PC-9 (cell line): ENCODE data around the gene PKD1L1. TPM values are rescaled to one million over a fixed set of nuclear protein-coding genes. Genes with fewer than 3 reads are reported as not detected.

Source experiments
- BruUV-seq: library from RNA; stranded (reverse); fragments of 400-500 nt; replicated peaks from 2 replicates; lab custom pipeline; 2021; lab: Mats Ljungman, UMichigan
- CTCF ChIA-PET: fragments of 300-600 bp; sonication (Branson Sonifier 250); formaldehyde crosslinking; loops from one replicate; lab custom pipeline; 2022; ENCODE audit warnings: antibody characterized with exemption; lab: Charles Lee
- POLR2A ChIA-PET: fragments of 300-600 bp; sonication (Branson Sonifier 250); formaldehyde crosslinking; loops from one replicate; lab custom pipeline; 2022; ENCODE audit warnings: antibody characterized with exemption; ENCODE audit not compliant: unreplicated experiment; lab: Charles Lee
- DNase-seq, 2 experiments: peaks; one replicate each; pipeline versions ENCODE4 v3.0.0 to v3.0.0-alpha.2; 2015 to 2022; ENCODE audit warnings: mixed read lengths in 1 of 2
- H2AFZ ChIP-seq: fragments of 200-600 bp; sonication (generic); 2 replicates; pipeline ENCODE4 v1.8.1; 2017; ENCODE audit warnings: antibody characterized with exemption
- H3F3A ChIP-seq: fragments of 200-600 bp; sonication (generic); 2 replicates; pipeline ENCODE4 v1.8.1; 2017; ENCODE audit warnings: antibody characterized with exemption, mild to moderate bottlenecking, low read depth; ENCODE audit not compliant: insufficient read depth
- H3K27ac ChIP-seq: fragments of 200-600 bp; sonication (generic); 2 replicates; pipeline ENCODE4 v1.6.1; 2016; ENCODE audit warnings: mixed run types
- H3K27me3 ChIP-seq: fragments of 200-600 bp; sonication (generic); 2 replicates; pipeline ENCODE4 v1.6.1; 2016; ENCODE audit warnings: low read depth, mixed run types; ENCODE audit not compliant: insufficient read depth
- H3K36me3 ChIP-seq: fragments of 200-600 bp; sonication (generic); 2 replicates; pipeline ENCODE4 v1.6.1; 2016; ENCODE audit warnings: low read depth, mixed run types
- H3K4me1 ChIP-seq: fragments of 200-600 bp; sonication (generic); replicated peaks from 2 replicates; pipeline ENCODE4 v1.6.1; 2016; ENCODE audit warnings: mixed run types; ENCODE audit not compliant: insufficient read depth
- H3K4me2 ChIP-seq: fragments of 200-600 bp; sonication (generic); 2 replicates; pipeline ENCODE4 v1.6.1; 2017; ENCODE audit warnings: mixed run types
- H3K4me3 ChIP-seq: fragments of 200-600 bp; sonication (generic); 2 replicates; pipeline ENCODE4 v1.6.1; 2016; ENCODE audit warnings: mixed run types
- H3K79me2 ChIP-seq: fragments of 200-600 bp; sonication (generic); 2 replicates; pipeline ENCODE4 v1.6.1; 2017; ENCODE audit warnings: low read depth, mixed run types
- H3K9me2 ChIP-seq: fragments of 200-600 bp; sonication (generic); 2 replicates; pipeline ENCODE4 v1.8.1; 2017; ENCODE audit warnings: mild to moderate bottlenecking; ENCODE audit not compliant: insufficient read depth
- H3K9me3 ChIP-seq: fragments of 200-600 bp; sonication (generic); 2 replicates; pipeline ENCODE4 v1.8.1; 2016; ENCODE audit warnings: low read depth; ENCODE audit not compliant: insufficient read depth
- H4K20me1 ChIP-seq: fragments of 200-600 bp; sonication (generic); 2 replicates; pipeline ENCODE4 v1.8.1; 2017; ENCODE audit not compliant: insufficient read depth
- CTCF ChIP-seq: fragments of 200-600 bp; sonication (generic); conservative IDR thresholded peaks from 2 replicates; pipeline ENCODE4 v1.6.1; 2017; ENCODE audit warnings: mixed run types, antibody characterized with exemption, mild to moderate bottlenecking, moderate library complexity
- EZH2 ChIP-seq: fragments of 200-600 bp; sonication (generic); IDR thresholded peaks from 2 replicates; pipeline ENCODE4 v1.8.0; 2017; ENCODE audit warnings: antibody characterized with exemption, low read depth
- intact Hi-C: fragments of 100-400 bp; cut with micrococcal nuclease; formaldehyde crosslinking; loops from one replicate; pipeline ENCODE4 v1.10.0; 2022; ENCODE audit not compliant: unreplicated experiment
- total RNA-seq: library from RNA; stranded (reverse); gene quantifications from 2 replicates; pipeline ENCODE4 v1.2.3, GENCODE V29; 2021

PKD1L1 gene
- total RNA-seq, 1 experiment from 2014 or later, result 0.07 TPM

- TF ChIP-seq CTCF, result no peak
- no peak for TF ChIP-seq EZH2
- Histone ChIP-seq H4K20me1 (no peaks in the 10 kb centered on the region), H3K36me3 (no peaks in the 10 kb centered on the region), H3K27me3 (no peaks in the 10 kb centered on the region), H3K4me3 (no peak overlapping the region), H3K4me1 (peaks cover 44% of the 10 kb centered on the region), H2AFZ (no peak overlapping the region), H3K4me2 (no peak overlapping the region), H3K27ac (no peak overlapping the region), H3F3A (peaks cover 23% of the 10 kb centered on the region), H3K9me3 (0 out of 2 replicates have a peak, but pooled peaks cover 10% of the 10 kb centered on the region), H3K9me2 (peaks cover 3% of the 10 kb centered on the region; the same call in 1 of the 2 replicates), H3K79me2 (0 out of 2 replicates have a peak, but pooled peaks cover 3% of the 10 kb centered on the region)
- ChIA-PET POLR2A (interaction anchor here (0.6 kb wide), 1 partner anchor 1814 kb away, joined by 3 read pairs; no protein-coding TSS in a partner anchor), CTCF (interaction anchor here (0.5 kb wide), 1 partner anchor 28 kb away, joined by 3 read pairs; no protein-coding TSS in a partner anchor)
- BruUV-seq, result no TSS peak
- no peak for DNase-seq
- intact Hi-C loops, result no loop called here
Measured at GRCh38 chr7:47791682-47792081, 156.6 kb downstream of the PKD1L1 start.

- BruUV-seq, result no TSS peak
- TF ChIP-seq EZH2 (no peak), CTCF (no peak)
- DNase-seq, result no peak
- no peaks in the 10 kb centered on the region for H3K27me3 ChIP-seq
- ChIA-PET POLR2A (interaction anchor here (2.1 kb wide), 1 partner anchor 25 kb away, joined by 10 read pairs; no protein-coding TSS in a partner anchor), CTCF (interaction anchor here (0.6 to 1.1 kb wide), 3 partner anchors 9 to 82 kb away, joined by 3 to 5 read pairs (median 4); no protein-coding TSS in a partner anchor)
- peaks cover 67% of the 10 kb centered on the region for H3K4me1 ChIP-seq
- H3K27ac ChIP-seq, result peak overlapping the region; percentile 93
- no peaks in the 10 kb centered on the region for H3K36me3 ChIP-seq
- H4K20me1 ChIP-seq, result no peaks in the 10 kb centered on the region
- H3K79me2 ChIP-seq, result peaks cover 11% of the 10 kb centered on the region
- peak overlapping the region; percentile 70 for H3K4me2 ChIP-seq
- H3K9me3 ChIP-seq, result no peaks in the 10 kb centered on the region
- intact Hi-C loops, result no loop called here
- no peak overlapping the region for H2AFZ ChIP-seq
- H3K4me3 ChIP-seq, result no peak overlapping the region
- H3K9me2 ChIP-seq, result peaks cover 3% of the 10 kb centered on the region; the same call in 1 of the 2 replicates
- H3F3A ChIP-seq, result peaks cover 56% of the 10 kb centered on the region
Measured at GRCh38 chr7:47788083-47788482, 160.2 kb downstream of the PKD1L1 start.

- Histone ChIP-seq H3K9me3 (no peaks in the 10 kb centered on the region), H2AFZ (no peak overlapping the region), H3K9me2 (peaks cover 3% of the 10 kb centered on the region; the same call in 1 of the 2 replicates), H3K4me2 (peak overlapping the region; percentile 70), H3K27me3 (no peaks in the 10 kb centered on the region), H3K4me3 (peak overlapping the region; percentile 20), H3K4me1 (peaks cover 73% of the 10 kb centered on the region), H4K20me1 (no peaks in the 10 kb centered on the region), H3K79me2 (peaks cover 11% of the 10 kb centered on the region), H3K27ac (peak overlapping the region; percentile 93), H3K36me3 (no peaks in the 10 kb centered on the region), H3F3A (peaks cover 63% of the 10 kb centered on the region)
- intact Hi-C loops, result loop anchor here (1.0 to 2.0 kb wide), 3 partner anchors 32 to 297 kb away; no protein-coding TSS in a partner anchor
- POLR2A ChIA-PET, result interaction anchor here (0.5 to 2.1 kb wide), 3 partner anchors 24 to 1229 kb away, joined by 3 to 10 read pairs (median 5); no protein-coding TSS in a partner anchor
- no peak for TF ChIP-seq EZH2
- TF ChIP-seq CTCF, result no peak
- no peak for DNase-seq
- CTCF ChIA-PET, result interaction anchor here (0.6 to 1.1 kb wide), 6 partner anchors 9 to 521 kb away, joined by 3 to 5 read pairs (median 3); no protein-coding TSS in a partner anchor
- TSS peak; percentile 16 for BruUV-seq
Measured at GRCh38 chr7:47787249-47788069, 160.8 kb downstream of the PKD1L1 start.
